DMS153 treated with DMSO at 0.1 percent for 48 hours (cell line): ENCODE results near the gene SIRPB2.
A peak's percentile ranks its signal among the peaks of the same experiment; 100 is the strongest.

ENCODE experiments used
- DNase-seq: peaks from one replicate; lab custom pipeline; 2025; ENCODE audit not compliant: unreplicated experiment; lab: John Stamatoyannopoulos, UW

SIRPB2 gene

GRCh38 chr20:1472556-1473245 lies 18.5 kb downstream of the SIRPB2 start:
- no peak for DNase-seq

DNA sequence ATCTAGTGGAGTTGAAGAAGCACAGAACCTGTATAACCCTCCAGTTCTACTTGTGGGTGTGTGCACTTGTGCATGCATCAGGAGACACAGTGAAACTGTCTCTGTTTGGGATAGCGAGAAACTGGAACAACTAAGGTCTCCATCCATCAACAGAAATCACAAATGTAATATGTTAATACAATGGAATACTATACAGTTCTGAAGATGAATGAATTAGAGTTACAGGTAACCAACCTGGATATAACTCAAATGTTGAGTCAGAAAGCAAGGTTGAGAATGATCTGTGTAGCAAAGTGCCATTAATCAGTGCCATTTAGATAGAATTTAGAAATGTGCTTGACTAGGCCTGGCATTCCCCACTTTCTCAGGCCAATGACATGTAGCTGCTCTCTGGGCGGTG lies 20.0 kb downstream of the SIRPB2 start:
- DNase-seq, result no peak

GRCh38 chr20:1469925-1470571 lies 21.2 kb downstream of the SIRPB2 start:
- peak; percentile 50 for DNase-seq

DNA sequence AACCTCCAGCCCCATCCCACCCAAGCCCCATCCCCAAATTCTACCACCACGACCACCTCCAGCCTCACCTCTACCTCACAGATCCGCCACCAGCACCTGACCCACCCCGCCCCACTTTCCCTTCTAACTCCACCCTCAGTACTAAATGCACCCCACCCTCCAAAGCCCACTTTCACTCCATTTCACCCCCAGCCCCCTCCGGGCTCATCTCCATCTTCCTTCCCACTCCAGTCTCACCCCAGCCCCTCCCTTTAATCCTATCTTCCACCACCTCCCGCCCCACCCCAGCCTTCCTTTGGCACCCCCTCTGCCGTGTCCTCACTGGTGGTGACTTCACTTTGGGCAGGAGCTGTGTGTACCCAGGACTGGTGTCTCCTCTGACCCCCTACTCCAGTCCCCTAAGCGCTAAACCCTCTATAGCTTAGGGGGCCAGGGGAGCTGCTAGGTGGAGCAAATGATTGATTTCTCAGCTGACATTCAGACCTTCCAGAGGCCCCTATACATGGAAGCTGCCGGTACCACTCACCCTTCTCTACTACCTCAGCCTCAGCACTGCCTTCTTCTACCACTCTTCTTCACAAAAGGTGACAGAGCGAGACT lies 21.8 kb downstream of the SIRPB2 start:
- no peak for DNase-seq

DNA sequence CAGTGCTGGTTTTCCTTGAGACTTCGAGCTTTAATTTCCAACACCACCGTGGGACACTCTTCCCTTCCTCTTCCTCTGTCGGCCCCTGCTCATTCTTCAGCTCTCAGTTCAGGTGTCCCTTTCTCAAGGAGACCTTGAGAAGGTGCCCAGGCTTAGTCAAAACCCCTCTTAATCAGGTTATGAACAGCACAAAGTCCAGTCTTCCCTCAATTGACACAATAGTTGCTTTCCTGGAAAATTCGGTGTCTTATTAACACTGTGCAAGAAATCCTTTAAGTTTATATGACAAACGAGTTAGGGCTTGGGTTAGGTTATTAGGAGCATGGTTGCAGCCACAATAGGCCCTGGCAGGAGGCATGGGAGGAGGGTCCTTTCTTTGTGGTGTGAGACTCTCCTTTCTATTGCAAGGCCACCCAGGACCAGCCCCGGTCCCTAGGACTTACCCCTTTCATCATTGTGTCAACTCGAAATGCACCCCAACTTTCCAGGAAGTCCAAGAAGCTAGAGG lies 23.0 kb downstream of the SIRPB2 start:
- no peak for DNase-seq

DNA sequence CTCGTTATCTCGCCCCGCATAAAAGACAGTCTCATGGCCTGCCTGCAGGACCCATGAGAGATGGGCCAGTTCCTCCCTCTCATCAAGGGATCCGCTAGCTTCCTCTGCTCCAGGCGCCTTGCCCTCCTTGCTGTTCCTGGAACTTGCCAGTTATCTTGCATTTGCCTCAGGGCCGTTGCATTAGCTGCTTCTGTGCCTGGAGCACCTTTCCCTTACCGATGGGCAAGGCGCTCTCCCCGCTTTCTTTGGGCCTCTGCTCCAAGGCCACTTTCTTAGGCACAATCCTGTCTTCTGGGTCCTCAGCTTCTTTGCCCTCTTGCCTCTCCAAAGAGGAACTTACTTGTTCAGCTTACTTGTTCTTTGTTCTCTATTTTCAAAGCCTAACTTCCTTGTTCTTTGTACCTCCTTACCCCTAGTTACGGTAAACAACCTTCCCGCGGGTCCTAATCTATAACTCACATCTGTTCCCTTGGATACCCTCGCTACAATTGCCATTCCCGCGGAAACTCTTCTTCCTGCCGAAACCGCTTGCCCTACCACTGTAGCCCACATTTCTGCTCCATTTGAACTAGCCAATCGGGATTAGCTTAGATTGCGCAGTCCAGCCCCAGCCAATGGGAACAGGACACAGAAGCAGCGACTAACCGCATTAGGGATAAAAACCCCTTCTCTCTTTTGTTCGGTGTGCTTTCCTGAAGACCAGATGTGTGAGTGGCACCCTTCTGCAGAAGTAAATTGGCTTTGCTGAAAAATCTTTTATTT lies 23.7 kb downstream of the SIRPB2 start:
- no peak for DNase-seq

DNA sequence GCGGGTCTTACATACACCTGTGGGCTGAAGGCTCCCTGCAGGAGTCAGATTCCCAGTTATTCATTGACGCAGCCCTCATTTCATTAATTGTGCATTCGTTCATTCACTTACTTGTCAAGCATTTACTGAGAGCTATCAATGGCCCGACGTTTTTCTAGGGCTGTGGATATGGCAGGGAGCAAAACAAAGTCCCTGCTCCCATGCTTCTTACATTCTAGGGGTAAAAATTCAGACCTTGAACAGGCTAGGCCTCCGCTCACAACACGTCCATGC lies 24.2 kb downstream of the SIRPB2 start:
- DNase-seq, result no peak

- peak; percentile 71 for DNase-seq
Observed at GRCh38 chr20:1466211-1467081, 24.8 kb downstream of the SIRPB2 start, which contains the start of gene NSFL1C. NSFL1C (minus strand) TSS chr20:1466849; CDS start chr20:1466824, 25 bp downstream.

DNA sequence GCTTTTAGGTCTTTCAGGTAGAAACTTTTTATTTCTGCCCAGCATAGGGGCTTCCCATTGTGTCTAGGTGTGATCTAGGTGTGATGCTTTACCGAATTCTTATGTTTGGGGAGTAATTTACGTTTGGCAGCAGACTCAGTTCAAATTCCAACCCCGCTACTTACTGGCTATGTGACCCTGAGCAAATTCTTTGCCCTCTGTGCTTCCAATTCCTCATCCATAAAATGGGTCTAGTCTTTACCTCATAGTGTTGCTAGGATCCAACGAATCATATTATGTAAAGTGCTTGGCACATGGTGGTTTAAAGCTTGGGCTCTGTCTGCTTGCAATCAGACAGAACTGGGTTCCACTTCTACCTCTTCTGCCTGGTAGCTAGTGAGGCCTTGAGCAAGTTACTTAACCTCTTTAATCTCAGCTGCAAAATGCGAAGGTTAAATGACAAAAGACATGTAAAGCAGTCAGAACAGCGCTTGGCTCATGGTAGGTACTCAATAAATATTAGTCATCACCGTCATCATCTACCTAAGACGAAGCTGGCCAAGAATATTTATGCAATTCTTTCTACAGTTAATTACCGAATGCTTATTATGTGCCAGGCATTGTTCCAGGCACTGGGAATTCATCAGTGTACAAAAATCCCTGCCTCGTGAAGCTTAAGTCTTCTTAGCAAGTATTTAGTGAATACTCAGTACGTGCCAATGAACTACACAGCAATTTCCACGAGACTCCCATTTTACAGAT lies 25.6 kb downstream of the SIRPB2 start:
- DNase-seq, result no peak

DNA sequence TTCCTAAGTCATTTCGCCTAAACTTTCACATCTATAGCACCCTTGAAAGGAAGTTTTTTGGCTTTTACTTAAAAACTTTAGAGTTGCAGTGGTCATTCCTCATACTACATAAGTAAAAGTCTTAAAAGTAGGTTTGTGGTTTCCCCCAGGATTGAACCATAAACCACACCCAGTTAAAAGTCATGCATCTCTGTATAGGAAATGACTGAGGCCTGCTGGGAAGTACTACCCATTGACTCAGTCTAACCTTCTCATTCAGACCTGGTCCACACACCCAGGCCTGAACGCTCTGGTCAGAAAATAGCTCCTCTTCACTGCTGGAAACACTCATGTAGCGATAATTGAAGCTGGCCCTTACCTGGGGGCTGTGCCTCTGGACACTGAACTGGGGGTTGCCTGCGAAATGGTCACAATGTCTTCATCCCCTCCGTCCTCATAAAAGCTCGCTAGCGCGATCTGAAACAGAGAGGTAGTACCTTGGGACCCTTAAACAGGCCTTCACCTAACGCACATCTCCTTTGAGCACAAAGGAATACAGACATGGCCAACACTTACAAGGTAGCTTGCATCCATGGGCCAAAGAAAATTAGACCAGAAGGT lies 27.1 kb downstream of the SIRPB2 start:
- no peak for DNase-seq

DNA sequence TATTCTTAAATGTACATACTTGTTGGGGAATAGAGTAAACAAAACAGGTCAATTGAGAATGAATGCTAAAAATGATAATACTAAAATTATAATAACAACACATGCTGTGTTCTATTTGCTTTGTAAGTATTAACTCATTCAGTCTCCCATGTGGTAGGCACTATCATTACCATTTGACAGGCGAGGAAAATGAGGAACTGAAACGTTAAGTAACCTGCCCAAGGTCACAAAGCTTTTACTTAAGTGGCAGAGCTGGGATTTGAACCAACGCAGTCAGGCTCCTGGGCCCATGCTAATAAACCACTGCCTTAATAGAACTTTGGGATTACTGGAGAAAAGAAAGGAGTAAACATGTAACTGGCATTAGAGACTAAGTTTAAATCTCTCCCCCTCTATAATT lies 28.4 kb downstream of the SIRPB2 start:
- no peak for DNase-seq

DNA sequence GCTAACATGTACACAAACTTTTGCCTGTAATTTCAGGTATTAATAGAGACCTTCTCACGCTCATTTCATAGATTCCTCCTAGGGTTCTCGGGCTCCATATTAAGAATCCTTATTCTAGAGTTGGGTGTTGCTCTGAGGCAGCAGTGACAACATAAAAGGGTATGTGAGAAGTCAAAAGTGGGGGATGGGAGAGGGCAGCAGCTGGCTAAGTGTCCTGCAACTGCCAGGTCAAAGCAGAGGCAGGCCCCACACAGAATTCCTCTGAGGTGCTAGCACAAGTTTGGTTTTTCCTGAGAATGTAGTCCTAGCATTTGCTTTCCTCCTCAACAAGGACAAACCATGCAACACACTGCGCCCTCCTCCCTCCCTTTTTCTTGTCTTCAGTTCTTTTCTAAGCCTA lies 29.2 kb downstream of the SIRPB2 start:
- no peak for DNase-seq

- DNase-seq, result no peak
Observed at GRCh38 chr20:1460275-1460674, 30.9 kb downstream of the SIRPB2 start.

- no peak for DNase-seq
Observed at GRCh38 chr20:1457992-1458391, 33.2 kb downstream of the SIRPB2 start.

DNA sequence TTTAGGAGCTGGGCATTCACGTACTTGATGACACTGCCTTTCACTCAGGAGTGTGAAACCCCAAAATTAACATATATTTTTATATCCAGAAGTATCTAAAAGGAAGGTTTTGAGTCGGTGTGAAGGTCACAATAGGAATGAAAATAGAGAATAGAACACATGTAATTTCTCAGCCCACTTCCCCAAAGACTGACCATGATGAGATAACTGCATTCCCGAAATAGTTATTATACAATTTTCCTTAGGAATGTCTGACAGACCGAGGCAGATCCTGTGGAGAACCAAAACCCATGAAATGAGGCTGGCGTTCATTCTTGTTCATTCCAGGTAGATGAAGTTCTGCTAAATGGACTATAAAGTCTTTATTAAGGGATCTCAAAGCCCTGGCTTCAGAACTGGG lies 34.9 kb downstream of the SIRPB2 start:
- no peak for DNase-seq

DNA sequence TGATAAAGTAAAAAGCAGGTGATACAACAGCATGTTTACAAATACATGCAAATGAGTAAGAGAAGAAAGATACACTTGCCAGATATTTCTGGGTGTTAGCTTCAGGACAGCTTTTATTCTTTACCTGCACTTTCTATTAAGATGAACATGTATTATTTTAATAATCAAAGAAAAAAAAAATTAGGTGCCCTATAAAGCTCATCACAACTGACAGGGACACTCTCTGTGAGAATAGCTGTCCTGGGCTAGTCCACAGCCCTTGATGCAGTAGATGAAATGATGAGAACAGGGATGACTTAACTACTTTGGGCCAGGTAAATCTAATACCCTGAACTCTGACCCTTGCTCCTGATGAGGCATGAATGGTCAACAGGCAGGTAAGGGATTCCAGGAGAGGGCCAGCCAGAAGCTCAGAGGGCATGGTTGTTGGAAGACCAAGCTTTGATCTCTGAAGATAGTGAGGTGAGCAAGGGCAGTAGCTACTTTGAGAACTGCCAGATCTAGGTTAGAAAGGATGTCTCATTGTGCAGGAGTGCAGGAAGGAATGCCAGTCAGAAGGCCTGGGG lies 40.2 kb downstream of the SIRPB2 start:
- no peak for DNase-seq

DNA sequence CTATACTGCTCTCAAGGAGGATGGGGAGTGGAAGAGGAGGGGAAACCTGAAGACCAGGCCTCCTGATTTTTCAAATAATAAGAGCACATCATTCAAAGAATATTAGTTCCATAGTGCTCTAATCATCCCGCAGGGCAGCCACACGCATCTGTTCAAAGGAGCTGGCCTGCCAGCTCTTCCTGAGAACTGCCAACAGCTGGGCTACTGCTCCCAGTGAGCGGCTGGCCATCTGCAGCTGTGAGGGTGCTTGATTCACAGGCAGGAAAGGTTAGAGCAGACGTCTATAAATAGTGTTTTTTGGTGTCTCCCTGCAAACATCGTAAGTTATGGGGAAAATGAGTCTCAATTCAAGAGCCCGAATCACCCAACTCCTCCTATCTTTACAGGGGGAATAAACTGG lies 41.9 kb downstream of the SIRPB2 start:
- no peak for DNase-seq

DNA sequence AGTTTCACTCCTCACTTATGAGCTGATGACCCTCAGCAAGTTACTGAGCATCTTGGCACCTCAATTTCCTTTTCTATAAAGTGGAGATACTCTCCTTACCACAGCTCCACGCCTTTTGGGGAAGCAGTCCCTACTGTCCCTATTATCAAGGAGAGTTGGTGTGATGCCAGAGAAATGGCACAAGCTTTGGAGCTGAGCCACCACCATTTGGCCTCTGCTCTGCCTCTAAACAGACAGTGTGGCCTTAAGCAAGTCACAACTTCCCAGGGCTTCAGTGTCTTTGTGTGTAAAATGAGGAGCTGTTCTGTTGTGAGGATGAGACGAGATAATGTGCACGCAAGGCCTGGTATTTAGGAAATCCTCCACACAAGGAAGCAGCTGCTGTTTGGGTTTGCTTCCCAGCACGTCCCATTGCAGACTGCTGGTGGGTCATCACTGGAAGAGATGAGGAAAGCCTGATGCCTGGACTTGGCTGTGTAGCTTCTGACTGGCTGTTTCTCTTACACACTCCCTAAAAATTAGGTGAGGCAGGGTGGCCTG lies 43.1 kb downstream of the SIRPB2 start:
- no peak for DNase-seq

- DNase-seq, result no peak
Observed at GRCh38 chr20:1446536-1446935, 44.7 kb downstream of the SIRPB2 start.
